Stomach (tissue), 4 donors: ENCODE data around the gene AMPD1.

ENCODE experiments used
- POLR2A ChIP-seq, 4 donors: fragments of 450-650 bp; IDR thresholded peaks; one replicate each; pipeline ENCODE4 v1.6.1; 2016; ENCODE audit warnings: antibody characterized with exemption in 4 of 4, control low read depth in 2 of 4, mild to moderate bottlenecking in 1 of 4, moderate library complexity in 1 of 4
- TF ChIP-seq, protein P1 (sequence below), 7 experiments: fragments of 450-650 bp in 4 of 7; fragments of 200-600 bp in 3 of 7; sonication (generic) in 3 of 7; IDR thresholded peaks; one replicate each; pipeline ENCODE4 v1.5.1; 2016 to 2019; ENCODE audit warnings: antibody characterized with exemption in 7 of 7, control low read depth in 2 of 7, mild to moderate bottlenecking in 1 of 7

DNA sequence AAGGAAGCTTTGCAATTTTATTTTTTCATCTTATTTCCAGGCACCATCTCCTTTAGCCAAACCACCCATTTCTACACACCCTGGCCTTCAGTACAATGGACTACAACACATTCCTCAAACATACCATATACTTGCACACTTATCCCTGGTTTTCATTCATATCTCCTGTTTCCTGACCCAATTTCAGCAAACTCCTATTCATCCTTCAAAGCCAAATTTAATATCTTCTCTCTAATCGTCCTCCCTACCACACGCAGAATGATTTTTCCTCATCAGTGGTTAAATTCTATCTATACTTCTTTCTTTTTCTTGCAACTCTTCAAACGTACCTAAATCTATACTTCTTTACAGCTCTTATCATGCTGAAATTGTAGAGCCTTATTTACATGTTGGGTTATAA lies 28.4 kb downstream of the AMPD1 start:
- TF ChIP-seq POLR2A (IDR thresholded peaks at IDR 0.05): no peak
- TF ChIP-seq, protein P1, sequence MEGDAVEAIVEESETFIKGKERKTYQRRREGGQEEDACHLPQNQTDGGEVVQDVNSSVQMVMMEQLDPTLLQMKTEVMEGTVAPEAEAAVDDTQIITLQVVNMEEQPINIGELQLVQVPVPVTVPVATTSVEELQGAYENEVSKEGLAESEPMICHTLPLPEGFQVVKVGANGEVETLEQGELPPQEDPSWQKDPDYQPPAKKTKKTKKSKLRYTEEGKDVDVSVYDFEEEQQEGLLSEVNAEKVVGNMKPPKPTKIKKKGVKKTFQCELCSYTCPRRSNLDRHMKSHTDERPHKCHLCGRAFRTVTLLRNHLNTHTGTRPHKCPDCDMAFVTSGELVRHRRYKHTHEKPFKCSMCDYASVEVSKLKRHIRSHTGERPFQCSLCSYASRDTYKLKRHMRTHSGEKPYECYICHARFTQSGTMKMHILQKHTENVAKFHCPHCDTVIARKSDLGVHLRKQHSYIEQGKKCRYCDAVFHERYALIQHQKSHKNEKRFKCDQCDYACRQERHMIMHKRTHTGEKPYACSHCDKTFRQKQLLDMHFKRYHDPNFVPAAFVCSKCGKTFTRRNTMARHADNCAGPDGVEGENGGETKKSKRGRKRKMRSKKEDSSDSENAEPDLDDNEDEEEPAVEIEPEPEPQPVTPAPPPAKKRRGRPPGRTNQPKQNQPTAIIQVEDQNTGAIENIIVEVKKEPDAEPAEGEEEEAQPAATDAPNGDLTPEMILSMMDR (IDR thresholded peaks at IDR 0.05): no peak
